ENCODE data around the gene TEKT4.
"Not testable (repeated sequence)": the region's sequence is repeated elsewhere in the genome, so short reads cannot be mapped to it uniquely, and the experiment has no call there.

TEKT4 gene

GRCh38 chr2:94895273-94895672 is 24.0 kb downstream of the TEKT4 start:
- H3K9me3 Mint-ChIP-seq; H3K4me1 Mint-ChIP-seq; ATAC-seq (replicated peaks); DNase-seq; H3K36me3 Mint-ChIP-seq; H3K27ac Mint-ChIP-seq; H3K4me3 Mint-ChIP-seq: not testable (repeated sequence)
- peaks cover 4 to 11% of the 10 kb centered on the region in 2 donors for H3K27me3 Mint-ChIP-seq

GRCh38 chr2:94906976-94907375 is 35.7 kb downstream of the TEKT4 start:
- H3K27me3 Mint-ChIP-seq = peaks cover 6 to 20% of the 10 kb centered on the region in 2 donors
- not testable (repeated sequence) for H3K4me3 Mint-ChIP-seq; H3K27ac Mint-ChIP-seq; H3K9me3 Mint-ChIP-seq; H3K4me1 Mint-ChIP-seq; H3K36me3 Mint-ChIP-seq; ATAC-seq (replicated peaks); DNase-seq

GRCh38 chr2:94923196-94923595 is 52.0 kb downstream of the TEKT4 start:
- ATAC-seq (replicated peaks) (no peak), DNase-seq (no peak)
- H3K4me3 Mint-ChIP-seq = no peak overlapping the region
- no peaks in the 10 kb centered on the region for H3K4me1 Mint-ChIP-seq
- no peak overlapping the region for H3K27ac Mint-ChIP-seq
- no peaks in the 10 kb centered on the region for H3K36me3 Mint-ChIP-seq
- H3K27me3 Mint-ChIP-seq = no peaks in the 10 kb centered on the region
- peaks cover 5 to 8% of the 10 kb centered on the region in 2 donors for H3K9me3 Mint-ChIP-seq

- not testable (repeated sequence) for H3K9me3 Mint-ChIP-seq
These were observed 53.8 kb downstream of the TEKT4 start for GRCh38 chr2:94924999-94925398.

More at GRCh38 chr2:94924999-94925398, 53.8 kb downstream of the TEKT4 start:
- not testable (repeated sequence) for H3K4me3 Mint-ChIP-seq; ATAC-seq (replicated peaks); H3K36me3 Mint-ChIP-seq; H3K4me1 Mint-ChIP-seq; DNase-seq; H3K27me3 Mint-ChIP-seq; H3K27ac Mint-ChIP-seq

Measured in stimulated activated naive B cell treated with anti-CD40 and anti-IgM and Interleukin-4, amounts not matched to agents 10 μg/mL and 1 μg/mL and 100 μg/mL, for 72 hours (primary cell).